H1 (cell line): ENCODE data around the gene MS4A15. TPM values are rescaled to one million over a fixed set of nuclear protein-coding genes. Genes with fewer than 3 reads are reported as not detected.

Experiments
- CTCF ChIA-PET: fragments of 300-600 bp; sonication (Branson Sonifier 250); formaldehyde crosslinking; loops from one replicate; lab custom pipeline; 2021; ENCODE audit not compliant: partially characterized antibody; lab: Charles Lee
- POLR2A ChIA-PET: fragments of 300-600 bp; sonication (Branson Sonifier 250); formaldehyde crosslinking; loops from one replicate; lab custom pipeline; 2021; ENCODE audit warnings: inconsistent platforms; ENCODE audit not compliant: partially characterized antibody; lab: Charles Lee
- DNase-seq, 2 experiments: peaks; one replicate each; pipeline versions ENCODE4 v3.0.0 to v3.0.0-alpha.2; 2010 to 2022; ENCODE audit warnings: low spot score in 2 of 2, low read depth in 1 of 2, mixed read lengths in 1 of 2
- FAIRE-seq: peaks from 2 replicates; lab custom pipeline; 2011; peaks lifted over from hg19 to GRCh38; lab: Jason Lieb, UNC
- H2AFZ ChIP-seq: 2 replicates; pipeline ENCODE4 v1.8.1; 2012; ENCODE audit warnings: low read length, inconsistent platforms
- H2AK5ac ChIP-seq: 2 replicates; pipeline ENCODE4 v1.6.1; 2013; ENCODE audit warnings: low read depth, low read length
- H2BK120ac ChIP-seq: replicated peaks from 2 replicates; pipeline ENCODE3; 2013; ENCODE audit warnings: low read depth, low read length, inconsistent platforms
- H2BK12ac ChIP-seq: 2 replicates; pipeline ENCODE4 v1.6.1; 2013; ENCODE audit warnings: low read depth, low read length
- H2BK15ac ChIP-seq: 2 replicates; pipeline ENCODE4 v1.6.1; 2013; ENCODE audit warnings: low read length
- H2BK20ac ChIP-seq: 2 replicates; pipeline ENCODE4 v1.6.1; 2013; ENCODE audit warnings: low read length
- H2BK5ac ChIP-seq: 2 replicates; pipeline ENCODE4 v1.6.1; 2013; ENCODE audit warnings: low read depth, low read length
- H3K14ac ChIP-seq: 2 replicates; pipeline ENCODE4 v1.6.1; 2013; ENCODE audit warnings: inconsistent platforms; ENCODE audit not compliant: insufficient read length
- H3K18ac ChIP-seq: 2 replicates; pipeline ENCODE4 v1.6.1; 2013; ENCODE audit warnings: low read length; ENCODE audit errors: extremely low read depth
- H3K23ac ChIP-seq: 2 replicates; pipeline ENCODE4 v1.6.1; 2013; ENCODE audit warnings: inconsistent platforms; ENCODE audit not compliant: insufficient read length
- H3K23me2 ChIP-seq: 2 replicates; pipeline ENCODE4 v1.6.1; 2013; ENCODE audit warnings: low read depth, low read length
- H3K27ac ChIP-seq: 2 replicates; pipeline ENCODE4 v1.6.1; 2011; ENCODE audit warnings: low read depth, low read length, inconsistent platforms
- H3K27me3 ChIP-seq, 4 experiments: replicated peaks in 1 of 4; 1 replicate in 1 of 4; 2 replicates in 3 of 4; pipeline versions ENCODE4 v1.6.1 to v1.8.1; 2011 to 2013; ENCODE audit warnings: low read length in 3 of 4, mild to moderate bottlenecking in 3 of 4, inconsistent platforms in 2 of 4, mixed read lengths in 2 of 4, moderate library complexity in 1 of 4; ENCODE audit not compliant: control insufficient read depth in 3 of 4, insufficient read depth in 3 of 4; ENCODE audit errors: extremely low read depth in 1 of 4
- H3K36me3 ChIP-seq, 4 experiments: 2 replicates each; pipeline versions ENCODE4 v1.6.1 to v1.8.1; 2011 to 2013; ENCODE audit warnings: mild to moderate bottlenecking in 4 of 4, low read length in 3 of 4, moderate library complexity in 2 of 4, control low read depth in 1 of 4, inconsistent platforms in 1 of 4; ENCODE audit not compliant: insufficient read depth in 4 of 4, control insufficient read depth in 2 of 4
- H3K4ac ChIP-seq: replicated peaks from 2 replicates; pipeline ENCODE3; 2013; ENCODE audit warnings: low read length, low read depth, mixed read lengths, inconsistent platforms; ENCODE audit not compliant: insufficient read length
- H3K4me1 ChIP-seq, 4 experiments: replicated peaks in 1 of 4; 1 replicate in 1 of 4; 2 replicates in 3 of 4; pipeline versions ENCODE4 v1.6.1 to v1.8.1; 2011 to 2013; ENCODE audit warnings: low read length in 3 of 4, inconsistent platforms in 2 of 4, mixed read lengths in 1 of 4; ENCODE audit not compliant: insufficient read depth in 4 of 4, control insufficient read depth in 3 of 4
- H3K4me2 ChIP-seq, 2 experiments: 2 replicates each; pipeline versions ENCODE4 v1.6.1 to v1.8.1; 2011 to 2013; ENCODE audit warnings: low read depth in 2 of 2, low read length in 2 of 2, control low read depth in 1 of 2, inconsistent platforms in 1 of 2, mild to moderate bottlenecking in 1 of 2; ENCODE audit not compliant: insufficient read depth in 1 of 2
- H3K4me3 ChIP-seq, 4 experiments: fragments of 200-600, 300-600 bp in 1 of 4; sonication (generic), shearing (Covaris generic), sonication (Bioruptor Twin) in 1 of 4; 2 replicates each; pipeline versions ENCODE4 v1.5.1 to v1.8.1; 2011 to 2016; ENCODE audit warnings: low read length in 4 of 4, low read depth in 3 of 4, control low read depth in 2 of 4, inconsistent platforms in 2 of 4, mild to moderate bottlenecking in 2 of 4, mixed read lengths in 1 of 4, moderate library complexity in 1 of 4; ENCODE audit not compliant: insufficient read depth in 2 of 4; ENCODE audit errors: extremely low read depth in 1 of 4
- H3K56ac ChIP-seq: replicated peaks from 2 replicates; pipeline ENCODE3; 2013; ENCODE audit warnings: low read depth, mild to moderate bottlenecking, mixed read lengths, low read length, inconsistent platforms; ENCODE audit not compliant: insufficient read length
- H3K79me1 ChIP-seq: 2 replicates; pipeline ENCODE4 v1.6.1; 2013; ENCODE audit warnings: low read depth, low read length, control low read depth
- H3K79me2 ChIP-seq, 2 experiments: 2 replicates each; pipeline versions ENCODE4 v1.6.1 to v1.8.1; 2012 to 2013; ENCODE audit warnings: low read length in 2 of 2, mild to moderate bottlenecking in 2 of 2, inconsistent platforms in 1 of 2; ENCODE audit not compliant: insufficient read depth in 2 of 2, control insufficient read depth in 1 of 2
- H3K9ac ChIP-seq, 4 experiments: replicated peaks in 1 of 4; 1 replicate in 1 of 4; 2 replicates in 3 of 4; pipeline versions ENCODE4 v1.6.1 to v1.8.1; 2011 to 2013; ENCODE audit warnings: low read depth in 3 of 4, low read length in 3 of 4, control low read depth in 2 of 4, mild to moderate bottlenecking in 2 of 4, moderate library complexity in 2 of 4, inconsistent platforms in 1 of 4; ENCODE audit errors: extremely low read depth in 1 of 4
- H3K9me3 ChIP-seq, 2 experiments: 2 replicates each; pipeline versions ENCODE4 v1.6.1 to v1.8.1; 2012 to 2013; ENCODE audit warnings: mild to moderate bottlenecking in 2 of 2, moderate library complexity in 2 of 2, control low read depth in 1 of 2, inconsistent platforms in 1 of 2, low read depth in 1 of 2, low read length in 1 of 2, mixed read lengths in 1 of 2; ENCODE audit not compliant: insufficient read depth in 2 of 2
- H4K20me1 ChIP-seq, 2 experiments: replicated peaks in 1 of 2; 2 replicates each; pipeline versions ENCODE3 to v1.8.1; 2011 to 2013; ENCODE audit warnings: inconsistent platforms in 2 of 2, low read length in 2 of 2, mild to moderate bottlenecking in 1 of 2; ENCODE audit not compliant: insufficient read depth in 2 of 2, control insufficient read depth in 1 of 2
- H4K5ac ChIP-seq: 2 replicates; pipeline ENCODE4 v1.6.1; 2013; ENCODE audit warnings: low read length, low read depth, mixed read lengths, inconsistent platforms; ENCODE audit not compliant: insufficient read length
- H4K8ac ChIP-seq: 2 replicates; pipeline ENCODE4 v1.8.0; 2013; ENCODE audit warnings: mild to moderate bottlenecking, moderate library complexity, low read length, inconsistent platforms; ENCODE audit not compliant: insufficient read depth; ENCODE audit errors: extremely low read depth
- H4K91ac ChIP-seq: replicated peaks from 2 replicates; pipeline ENCODE3; 2013; ENCODE audit warnings: low read length, mixed read lengths, inconsistent platforms; ENCODE audit not compliant: insufficient read length
- ATF2 ChIP-seq: IDR thresholded peaks from 2 replicates; pipeline ENCODE4 v1.6.1; 2012; ENCODE audit warnings: low read length, inconsistent platforms
- CTCF ChIP-seq, 3 experiments: IDR thresholded peaks; 1 replicate in 2 of 3; 2 replicates in 1 of 3; pipeline versions ENCODE4 v1.5.1 to v1.6.1; 2011; ENCODE audit warnings: low read length in 3 of 3, mild to moderate bottlenecking in 3 of 3, inconsistent platforms in 2 of 3, low read depth in 1 of 3, moderate library complexity in 1 of 3; ENCODE audit not compliant: insufficient read depth in 1 of 3; ENCODE audit errors: control extremely low read depth in 1 of 3
- EZH2 ChIP-seq: fragments of 200-600 bp; sonication (generic); IDR thresholded peaks from 2 replicates; pipeline ENCODE4 v1.7.1; 2012; ENCODE audit warnings: low read depth, mild to moderate bottlenecking, moderate library complexity, low read length, inconsistent platforms; ENCODE audit not compliant: severe bottlenecking
- GTF2F1 ChIP-seq: IDR thresholded peaks from 2 replicates; pipeline ENCODE4 v1.6.1; 2012; ENCODE audit warnings: low read depth, low read length, improper control_type of control experiment, borderline replicate concordance
- JUN ChIP-seq: IDR thresholded peaks from 2 replicates; pipeline ENCODE4 v1.6.1; 2011; ENCODE audit warnings: low read depth, mild to moderate bottlenecking, improper control_type of control experiment, low read length
- NRF1 ChIP-seq: IDR thresholded peaks from 2 replicates; pipeline ENCODE4 v1.6.1; 2011; ENCODE audit warnings: mild to moderate bottlenecking, low read depth, low read length, improper control_type of control experiment
- POLR2A ChIP-seq, 2 experiments: IDR thresholded peaks; 1 replicate in 1 of 2; 2 replicates in 1 of 2; pipeline ENCODE4 v1.6.1; 2011; ENCODE audit warnings: low read depth in 2 of 2, low read length in 2 of 2, mild to moderate bottlenecking in 2 of 2; ENCODE audit errors: control extremely low read depth in 1 of 2
- RAD21 ChIP-seq, 2 experiments: IDR thresholded peaks in 1 of 2; conservative IDR thresholded peaks in 1 of 2; 2 replicates each; pipeline ENCODE4 v1.6.1; 2011; ENCODE audit warnings: low read depth in 2 of 2, low read length in 2 of 2, improper control_type of control experiment in 1 of 2, inconsistent platforms in 1 of 2, mild to moderate bottlenecking in 1 of 2, moderate library complexity in 1 of 2
- SP4 ChIP-seq: IDR thresholded peaks from 2 replicates; pipeline ENCODE4 v1.6.1; 2012; ENCODE audit warnings: low read length, inconsistent platforms
- WGBS, 2 experiments: shearing (Covaris generic) in 1 of 2; methylation state at CpG; one replicate each; pipeline versions ENCODE4 v1.1.6 to v1.1.7; 2013 to 2015; ENCODE audit warnings: low lambda C conversion rate in 2 of 2, mixed read lengths in 2 of 2, inconsistent platforms in 1 of 2, low coverage in 1 of 2, missing lambda C conversion rate in 1 of 2; ENCODE audit not compliant: insufficient replicate concordance in 2 of 2, insufficient coverage in 1 of 2, insufficient read length in 1 of 2; ENCODE audit errors: extremely low coverage in 1 of 2, missing lambda C conversion rate in 1 of 2; 5-methylcytosine and 5-hydroxymethylcytosine counted together
- polyA plus RNA-seq, 7 experiments: library from polyadenylated mRNA; depleted of rRNA in 3 of 7; stranded (reverse) in 5 of 7; unstranded in 2 of 7; fragments of >200 nt in 5 of 7; fragments of 200-250 nt in 2 of 7; gene quantifications; 1 replicate in 5 of 7; 2 replicates in 1 of 7; 4 replicates in 1 of 7; pipeline versions ENCODE4 v1.2.1 to v1.2.3, GENCODE V29; 2011 to 2013; ENCODE audit warnings: missing spikeins in 2 of 7, mixed read lengths in 2 of 7
- total RNA-seq: library from RNA; stranded (reverse); fragmentation: NEBNext Ultra II Directional; extraction: Animal tissue kit (Norgen Biotek cat#: 25700); gene quantifications from 2 replicates; pipeline ENCODE4 v1.2.1, GENCODE V29; 2021

Gene MS4A15
- total and polyA plus RNA-seq, 2 of the 8 experiments (the other 6 are each of a cell fraction or from before 2014, with no cell fraction given), result 0.15 to 0.17 TPM

GRCh38 chr11:60739114-60739513 lies 17.6 kb upstream of the MS4A15 start:
- Histone ChIP-seq H2BK120ac (no peak overlapping the region), H3K18ac (no peak overlapping the region), H3K56ac (no peak overlapping the region), H2BK5ac (no peak overlapping the region), H3K14ac (no peak overlapping the region), H3K27me3 (no peaks in the 10 kb centered on the region), H3K36me3 (no peaks in the 10 kb centered on the region), H4K8ac (no peak overlapping the region), H3K23me2 (no peaks in the 10 kb centered on the region), H3K9me3 (no peaks in the 10 kb centered on the region), H3K4me1 (no peaks in the 10 kb centered on the region), H2BK15ac (no peak overlapping the region), H3K79me1 (no peaks in the 10 kb centered on the region), H3K4me3 (no peak overlapping the region), H4K91ac (no peak overlapping the region), H2BK20ac (no peak overlapping the region), H3K23ac (no peak overlapping the region), H3K4me2 (no peak overlapping the region), H2AK5ac (0 out of 2 replicates have a peak overlapping the region, but pooled peaks have one; percentile 3), H2BK12ac (no peak overlapping the region), H3K4ac (no peak overlapping the region), H2AFZ (no peak overlapping the region), H3K79me2 (no peaks in the 10 kb centered on the region), H3K9ac (no peak overlapping the region), H4K5ac (no peak overlapping the region), H3K27ac (no peak overlapping the region), H4K20me1 (no peaks in the 10 kb centered on the region)
- DNase-seq, result peak in 1 of 2 experiments; percentile 57
- FAIRE-seq, result no peak
- 73% methylated on average over 7 of the region's 7 CpGs; no CpG with 5 or more reads in 1 of the 2 experiments for WGBS, 2 experiments
- POLR2A ChIA-PET, result interaction anchor here (1.3 kb wide), 1 partner anchor 26 kb away, joined by 3 read pairs; no protein-coding TSS in a partner anchor
- CTCF ChIA-PET, result interaction anchor here (0.6 to 6.2 kb wide), 20 partner anchors 9 to 1141 kb away, joined by 3 to 61 read pairs (median 4); partner anchors contain the start of genes MS4A10, MS4A15 and MS4A18
- TF ChIP-seq EZH2 (no peak), NRF1 (no peak), CTCF (IDR thresholded peaks at IDR 0.05; ENCODE audit: control extremely low read depth in 1 of 3, insufficient read depth in 1 of 3, low read depth in 1 of 3, low read length in 3 of 3) (peak; percentile 47 to 67 (median 51)), RAD21 (IDR thresholded peaks at IDR 0.05 in 1 of 2, conservative IDR thresholded peaks at IDR 0.05 in 1 of 2; ENCODE audit: low read depth in 2 of 2, low read length in 2 of 2) (peak; percentile 21 to 38; a peak in 3 of 4 replicates), ATF2 (no peak), JUN (no peak), POLR2A (IDR thresholded peaks at IDR 0.05; ENCODE audit: control extremely low read depth in 1 of 2, low read depth in 2 of 2, low read length in 2 of 2) (no peak), GTF2F1 (no peak), SP4 (no peak)
